HepG2 (cell line): ENCODE data around the gene UGCG. TPM values are rescaled to one million over a fixed set of nuclear protein-coding genes. Genes with fewer than 3 reads are reported as not detected.

Experiments
- ATAC-seq: fragments of 200-7000 bp; cut with Tn5 transposase; 3 replicates; pipeline ENCODE4 v1.9.1; 2020; ENCODE audit warnings: mild to moderate bottlenecking, moderate library complexity
- BruUV-seq: library from RNA; stranded (reverse); fragments of 400-500 nt; replicated peaks from 2 replicates; lab custom pipeline; 2021; lab: Mats Ljungman, UMichigan
- CTCF ChIA-PET: fragments of 300-600 bp; formaldehyde crosslinking; extraction: SDS; loops from one replicate; lab custom pipeline; 2021; ENCODE audit warnings: low total read pairs, inconsistent platforms, low intra/inter-chr PET ratio; lab: Yijun Ruan, JAX
- POLR2A ChIA-PET: fragments of 350-600 bp; sonication (Branson Sonifier 250); formaldehyde crosslinking; loops from one replicate; lab custom pipeline; 2020; ENCODE audit warnings: antibody characterized with exemption, inconsistent platforms; lab: Yijun Ruan, JAX
- DNase-seq: peaks from one replicate; pipeline ENCODE4 v3.0.0-alpha.2; 2015; ENCODE audit warnings: low spot score
- FAIRE-seq: peaks from 3 replicates; lab custom pipeline; 2011; peaks lifted over from hg19 to GRCh38; lab: Jason Lieb, UNC
- H2AFZ ChIP-seq: one replicate; pipeline ENCODE4 v1.6.1; 2011; ENCODE audit warnings: low read length, inconsistent platforms
- H3K27ac ChIP-seq: fragments of 300-600 bp; 3 replicates; pipeline ENCODE4 v1.8.0; 2011; ENCODE audit warnings: mixed run types, mild to moderate bottlenecking, mixed read lengths, low read length, inconsistent platforms; ENCODE audit not compliant: insufficient read depth; ENCODE audit errors: extremely low read length
- H3K27me3 ChIP-seq, 2 experiments: fragments of 200-600 bp in 1 of 2; 2 replicates in 1 of 2; 3 replicates in 1 of 2; pipeline versions ENCODE4 v1.6.0 to v1.8.0; 2011; ENCODE audit warnings: low read length in 2 of 2, mild to moderate bottlenecking in 2 of 2, moderate library complexity in 2 of 2, inconsistent platforms in 1 of 2; ENCODE audit not compliant: insufficient read depth in 2 of 2, control insufficient read depth in 1 of 2
- H3K36me3 ChIP-seq, 2 experiments: fragments of 200-600 bp in 1 of 2; replicated peaks in 1 of 2; 2 replicates in 1 of 2; 3 replicates in 1 of 2; pipeline versions ENCODE4 v1.5.1 to v1.8.0; 2011; ENCODE audit warnings: low read length in 2 of 2, inconsistent platforms in 1 of 2; ENCODE audit not compliant: insufficient read depth in 2 of 2, control insufficient read depth in 1 of 2
- H3K4me1 ChIP-seq: 2 replicates; pipeline ENCODE4 v1.5.1; 2012; ENCODE audit warnings: low read length, inconsistent platforms; ENCODE audit not compliant: insufficient read depth
- H3K4me2 ChIP-seq: 2 replicates; pipeline ENCODE4 v1.6.0; 2011; ENCODE audit warnings: low read depth, low read length, inconsistent platforms
- H3K4me3 ChIP-seq, 3 experiments: fragments of 200-600 bp in 1 of 3; sonication (generic), shearing (Covaris generic) in 1 of 3; replicated peaks in 1 of 3; 2 replicates each; pipeline ENCODE4 v1.5.1; 2011 to 2016; ENCODE audit warnings: low read length in 3 of 3, inconsistent platforms in 2 of 3, low read depth in 2 of 3, mild to moderate bottlenecking in 2 of 3, control low read depth in 1 of 3, mixed read lengths in 1 of 3; ENCODE audit not compliant: insufficient read depth in 1 of 3
- H3K79me2 ChIP-seq: one replicate; pipeline ENCODE4 v1.6.1; 2011; ENCODE audit warnings: low read length, inconsistent platforms; ENCODE audit not compliant: insufficient read depth
- H3K9ac ChIP-seq: 2 replicates; pipeline ENCODE4 v1.6.0; 2011; ENCODE audit warnings: mild to moderate bottlenecking, low read depth, low read length, inconsistent platforms; ENCODE audit not compliant: insufficient read depth
- H3K9me3 ChIP-seq: 2 replicates; pipeline ENCODE4 v1.5.1; 2012; ENCODE audit warnings: mild to moderate bottlenecking, low read length
- H4K20me1 ChIP-seq: 2 replicates; pipeline ENCODE4 v1.6.0; 2011; ENCODE audit warnings: inconsistent platforms, mild to moderate bottlenecking, low read length, moderate library complexity; ENCODE audit not compliant: insufficient read depth
- DBP ChIP-seq: sonication (generic); formaldehyde crosslinking; IDR thresholded peaks from 2 replicates; pipeline ENCODE4 v1.4.0; 2020; ENCODE audit warnings: missing genetic modification reagents; ENCODE audit errors: not compliant biosample characterization
- ELK4 ChIP-seq: sonication (generic); formaldehyde crosslinking; IDR thresholded peaks from 2 replicates; pipeline ENCODE4 v1.9.0; 2021; ENCODE audit warnings: missing genetic modification reagents, borderline replicate concordance
- KMT2B ChIP-seq: IDR thresholded peaks from 2 replicates; pipeline ENCODE4 v1.6.1; 2016; ENCODE audit warnings: missing genetic modification reagents, missing compliant biosample characterization
- NR3C1 ChIP-seq: sonication (generic); formaldehyde crosslinking; IDR thresholded peaks from 2 replicates; pipeline ENCODE4 v1.4.0; 2020; ENCODE audit warnings: missing genetic modification reagents
- TFE3 ChIP-seq: IDR thresholded peaks from 2 replicates; pipeline ENCODE4 v1.6.1; 2016
- TRAFD1 ChIP-seq: sonication (generic); formaldehyde crosslinking; IDR thresholded peaks from 2 replicates; pipeline ENCODE4 v1.5.1; 2020; ENCODE audit warnings: missing genetic modification reagents, mild to moderate bottlenecking, borderline replicate concordance
- ZBED4 ChIP-seq: sonication (generic); formaldehyde crosslinking; IDR thresholded peaks from 2 replicates; pipeline ENCODE4 v1.4.0; 2020; ENCODE audit warnings: missing genetic modification reagents, borderline replicate concordance
- ZFP36L1 ChIP-seq: sonication (generic); formaldehyde crosslinking; IDR thresholded peaks from 2 replicates; pipeline ENCODE4 v1.8.0; 2022; ENCODE audit warnings: mild to moderate bottlenecking, missing genetic modification reagents, moderate library complexity
- WGBS: methylation state at CpG from one replicate; pipeline ENCODE4 v1.1.6; 2017; ENCODE audit warnings: low lambda C conversion rate; 5-methylcytosine and 5-hydroxymethylcytosine counted together
- in situ Hi-C: cut with HindIII; loops from 2 replicates; pipeline ENCODE4 v1.10.0; 2017; ENCODE audit warnings: low pct_unique_long_range_greater_than_20kb; ENCODE audit not compliant: extremely low pct_ligation_motif_present
- intact Hi-C: fragments of 100-400 bp; cut with micrococcal nuclease; formaldehyde crosslinking; loops from one replicate; pipeline ENCODE4 v1.10.0; 2022; ENCODE audit not compliant: unreplicated experiment
- polyA plus RNA-seq, 8 experiments: library from polyadenylated mRNA; depleted of rRNA in 3 of 8; stranded (reverse) in 7 of 8; unstranded in 1 of 8; fragments of >200 nt; fragmentation: Illumina TruSeq in 4 of 8; extraction: Trizol in 4 of 8; gene quantifications; 2 replicates each; pipeline versions ENCODE4 v1.2.1 to v1.2.3, GENCODE V29; 2011 to 2016; ENCODE audit warnings: low read depth in 4 of 8, missing spikeins in 1 of 8, mixed read lengths in 1 of 8; ENCODE audit not compliant: insufficient read depth in 1 of 8
- total RNA-seq, 5 experiments: library from RNA; depleted of rRNA; stranded (reverse); fragments of >200 nt; fragmentation: Illumina TruSeq; extraction: Trizol; gene quantifications; 2 replicates each; pipeline ENCODE4 v1.2.3, GENCODE V29; 2016; ENCODE audit warnings: low read depth in 1 of 5
- TF ChIP-seq, protein P1 (sequence below): IDR thresholded peaks from 2 replicates; pipeline ENCODE4 v1.6.1; 2016; ENCODE audit warnings: missing compliant biosample characterization, missing genetic modification reagents, borderline replicate concordance
- TF ChIP-seq, protein P2 (sequence below): sonication (generic); formaldehyde crosslinking; conservative IDR thresholded peaks from 2 replicates; pipeline ENCODE4 v1.8.0; 2022; ENCODE audit warnings: mild to moderate bottlenecking, moderate library complexity, missing genetic modification reagents

UGCG gene
- total and polyA plus RNA-seq, 2 of the 13 experiments (the other 11 are each of a cell fraction or from before 2014, with no cell fraction given), result 10.5 to 13.9 TPM

DNA sequence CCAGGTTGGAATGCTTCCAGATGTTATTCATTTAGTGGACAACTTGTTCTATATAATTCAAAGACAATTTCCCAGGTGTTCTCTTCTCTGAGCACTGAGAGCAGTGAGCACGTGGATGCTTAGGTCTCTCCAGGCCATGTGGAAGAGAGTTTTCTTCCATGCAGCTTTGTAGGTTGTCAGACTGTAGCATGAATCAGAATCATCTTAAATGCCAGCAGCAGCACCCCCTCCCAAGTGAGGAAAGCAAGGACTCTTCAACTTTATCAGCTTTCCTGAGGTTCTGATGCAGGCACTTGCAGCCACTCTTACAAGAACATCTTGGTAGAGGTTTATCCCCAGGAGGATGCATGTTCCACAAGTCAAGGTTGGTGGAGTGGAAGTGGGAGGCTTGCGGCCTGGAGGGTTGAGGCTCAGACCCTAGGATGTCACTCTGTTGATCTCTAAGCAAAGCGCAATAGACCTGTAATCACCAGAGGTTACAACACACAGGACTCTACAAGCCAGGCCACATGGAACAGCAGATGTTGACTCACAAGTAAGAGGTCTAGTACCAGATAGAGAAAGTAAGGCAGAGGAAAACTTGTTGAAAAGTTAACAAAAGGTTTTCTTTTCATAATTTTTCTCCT is 47.7 kb downstream of the UGCG start:
- Histone ChIP-seq H2AFZ (no peak overlapping the region), H3K79me2 (no peaks in the 10 kb centered on the region), H3K36me3 (no peaks in the 10 kb centered on the region), H3K27me3 (no peaks in the 10 kb centered on the region), H3K9ac (no peak overlapping the region), H3K4me2 (no peak overlapping the region), H4K20me1 (no peaks in the 10 kb centered on the region), H3K27ac (no peak overlapping the region), H3K4me3 (no peak overlapping the region), H3K4me1 (peaks cover 9% of the 10 kb centered on the region; the same call in 1 of the 2 replicates), H3K9me3 (no peaks in the 10 kb centered on the region)
- no peak for FAIRE-seq
- DNase-seq, result no peak
- in situ Hi-C loops (no loop called here), intact Hi-C loops (no loop called here)
- WGBS, result 31% methylated on average over 3 of the region's 3 CpGs
- ATAC-seq, result peak; percentile 62
- no TSS peak for BruUV-seq
- ChIA-PET POLR2A (no interaction called here), CTCF (no interaction called here)
- no peak for TF ChIP-seq DBP (CRISPR knock-in tag)
- no peak for TF ChIP-seq ZBED4 (CRISPR knock-in tag)
- TF ChIP-seq KMT2B, result no peak
- TF ChIP-seq ELK4 (CRISPR knock-in tag), result no peak
- TF ChIP-seq TFE3, result no peak
- TF ChIP-seq, protein P1, sequence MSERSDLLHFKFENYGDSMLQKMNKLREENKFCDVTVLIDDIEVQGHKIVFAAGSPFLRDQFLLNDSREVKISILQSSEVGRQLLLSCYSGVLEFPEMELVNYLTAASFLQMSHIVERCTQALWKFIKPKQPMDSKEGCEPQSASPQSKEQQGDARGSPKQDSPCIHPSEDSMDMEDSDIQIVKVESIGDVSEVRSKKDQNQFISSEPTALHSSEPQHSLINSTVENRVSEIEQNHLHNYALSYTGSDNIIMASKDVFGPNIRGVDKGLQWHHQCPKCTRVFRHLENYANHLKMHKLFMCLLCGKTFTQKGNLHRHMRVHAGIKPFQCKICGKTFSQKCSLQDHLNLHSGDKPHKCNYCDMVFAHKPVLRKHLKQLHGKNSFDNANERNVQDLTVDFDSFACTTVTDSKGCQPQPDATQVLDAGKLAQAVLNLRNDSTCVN (CRISPR knock-in tag), result no peak
- TF ChIP-seq TRAFD1, result no peak
- TF ChIP-seq NR3C1 (CRISPR knock-in tag), result no peak
- TF ChIP-seq, protein P2, sequence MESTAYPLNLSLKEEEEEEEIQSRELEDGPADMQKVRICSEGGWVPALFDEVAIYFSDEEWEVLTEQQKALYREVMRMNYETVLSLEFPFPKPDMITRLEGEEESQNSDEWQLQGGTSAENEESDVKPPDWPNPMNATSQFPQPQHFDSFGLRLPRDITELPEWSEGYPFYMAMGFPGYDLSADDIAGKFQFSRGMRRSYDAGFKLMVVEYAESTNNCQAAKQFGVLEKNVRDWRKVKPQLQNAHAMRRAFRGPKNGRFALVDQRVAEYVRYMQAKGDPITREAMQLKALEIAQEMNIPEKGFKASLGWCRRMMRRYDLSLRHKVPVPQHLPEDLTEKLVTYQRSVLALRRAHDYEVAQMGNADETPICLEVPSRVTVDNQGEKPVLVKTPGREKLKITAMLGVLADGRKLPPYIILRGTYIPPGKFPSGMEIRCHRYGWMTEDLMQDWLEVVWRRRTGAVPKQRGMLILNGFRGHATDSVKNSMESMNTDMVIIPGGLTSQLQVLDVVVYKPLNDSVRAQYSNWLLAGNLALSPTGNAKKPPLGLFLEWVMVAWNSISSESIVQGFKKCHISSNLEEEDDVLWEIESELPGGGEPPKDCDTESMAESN (CRISPR knock-in tag), result no peak
- no peak for TF ChIP-seq ZFP36L1
